ENCODE measurements around the gene MARCHF9.
A peak's percentile ranks its signal among the peaks of the same experiment; 100 is the strongest.

GRCh38 chr12:57744777-57745484 lies 10.0 kb upstream of the MARCHF9 start, which contains the start of gene TSPAN31:
- TF ChIP-seq, protein P1, sequence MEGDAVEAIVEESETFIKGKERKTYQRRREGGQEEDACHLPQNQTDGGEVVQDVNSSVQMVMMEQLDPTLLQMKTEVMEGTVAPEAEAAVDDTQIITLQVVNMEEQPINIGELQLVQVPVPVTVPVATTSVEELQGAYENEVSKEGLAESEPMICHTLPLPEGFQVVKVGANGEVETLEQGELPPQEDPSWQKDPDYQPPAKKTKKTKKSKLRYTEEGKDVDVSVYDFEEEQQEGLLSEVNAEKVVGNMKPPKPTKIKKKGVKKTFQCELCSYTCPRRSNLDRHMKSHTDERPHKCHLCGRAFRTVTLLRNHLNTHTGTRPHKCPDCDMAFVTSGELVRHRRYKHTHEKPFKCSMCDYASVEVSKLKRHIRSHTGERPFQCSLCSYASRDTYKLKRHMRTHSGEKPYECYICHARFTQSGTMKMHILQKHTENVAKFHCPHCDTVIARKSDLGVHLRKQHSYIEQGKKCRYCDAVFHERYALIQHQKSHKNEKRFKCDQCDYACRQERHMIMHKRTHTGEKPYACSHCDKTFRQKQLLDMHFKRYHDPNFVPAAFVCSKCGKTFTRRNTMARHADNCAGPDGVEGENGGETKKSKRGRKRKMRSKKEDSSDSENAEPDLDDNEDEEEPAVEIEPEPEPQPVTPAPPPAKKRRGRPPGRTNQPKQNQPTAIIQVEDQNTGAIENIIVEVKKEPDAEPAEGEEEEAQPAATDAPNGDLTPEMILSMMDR (IDR thresholded peaks at IDR 0.05) = no peak
- TF ChIP-seq POLR2A (IDR thresholded peaks at IDR 0.05) = peak; percentile 20 to 82
